Smooth muscle cell (in vitro differentiated cells): Measurements from ENCODE around the gene B9D1. TPM values are rescaled to one million over a fixed set of nuclear protein-coding genes. Genes with fewer than 3 reads are reported as not detected.

ENCODE experiments used
- DNase-seq: peaks from one replicate; lab custom pipeline; 2025; ENCODE audit not compliant: unreplicated experiment; lab: John Stamatoyannopoulos, UW
- H2AFZ ChIP-seq: fragments of 200-600 bp; sonication (generic); 2 replicates; pipeline ENCODE4 v1.6.0; 2016; ENCODE audit warnings: antibody characterized with exemption, low read depth, mild to moderate bottlenecking
- H3F3A ChIP-seq: fragments of 200-600 bp; sonication (generic); 2 replicates; pipeline ENCODE4 v1.6.0; 2017; ENCODE audit warnings: antibody characterized with exemption, low read depth
- H3K27ac ChIP-seq: fragments of 200-600 bp; sonication (generic); 2 replicates; pipeline ENCODE4 v1.5.1; 2016; ENCODE audit warnings: low read depth, mild to moderate bottlenecking
- H3K27me3 ChIP-seq: fragments of 200-600 bp; sonication (generic); 2 replicates; pipeline ENCODE4 v1.6.1; 2016; ENCODE audit warnings: low read depth, mild to moderate bottlenecking
- H3K36me3 ChIP-seq: fragments of 200-600 bp; sonication (generic); 2 replicates; pipeline ENCODE4 v1.5.1; 2016; ENCODE audit warnings: low read depth
- H3K4me1 ChIP-seq: fragments of 200-600 bp; sonication (generic); 2 replicates; pipeline ENCODE4 v1.5.1; 2016; ENCODE audit warnings: low read depth
- H3K4me2 ChIP-seq: fragments of 200-600 bp; sonication (generic); 2 replicates; pipeline ENCODE4 v1.6.0; 2016; ENCODE audit warnings: mild to moderate bottlenecking
- H3K4me3 ChIP-seq: fragments of 200-600 bp; sonication (generic); 2 replicates; pipeline ENCODE4 v1.5.1; 2016; ENCODE audit warnings: mild to moderate bottlenecking
- H3K79me2 ChIP-seq: fragments of 200-600 bp; sonication (generic); 2 replicates; pipeline ENCODE4 v1.6.0; 2016; ENCODE audit warnings: low read depth, mild to moderate bottlenecking
- H3K9ac ChIP-seq: fragments of 200-600 bp; sonication (generic); 2 replicates; pipeline ENCODE4 v1.6.0; 2016; ENCODE audit warnings: low read depth
- H3K9me3 ChIP-seq: fragments of 200-600 bp; sonication (generic); replicated peaks from 2 replicates; pipeline ENCODE4 v1.5.1; 2016; ENCODE audit warnings: low read depth
- H4K20me1 ChIP-seq: fragments of 200-600 bp; sonication (generic); 2 replicates; pipeline ENCODE4 v1.6.0; 2016; ENCODE audit warnings: low read depth
- WGBS: methylation state at CpG from one replicate; pipeline ENCODE4 v1.1.7; 2016; ENCODE audit warnings: low lambda C conversion rate; 5-methylcytosine and 5-hydroxymethylcytosine counted together
- polyA plus RNA-seq: library from polyadenylated mRNA; unstranded; fragments of >200 nt; fragmentation: Nextera tagmentation; extraction: Ambion mirVana; gene quantifications from 2 replicates; pipeline ENCODE4 v1.2.1, GENCODE V29; 2016
- total RNA-seq: library from RNA; depleted of rRNA; stranded (reverse); fragments of >200 nt; gene quantifications from 2 replicates; pipeline ENCODE4 v1.2.3, GENCODE V29; 2014
- TF ChIP-seq, protein P1 (sequence below): fragments of 200-600 bp; sonication (generic); IDR thresholded peaks from 2 replicates; pipeline ENCODE4 v1.5.1; 2017; ENCODE audit warnings: borderline replicate concordance, mild to moderate bottlenecking, antibody characterized with exemption; ENCODE audit not compliant: insufficient read depth, poor library complexity, severe bottlenecking

Gene B9D1
- total and polyA plus RNA-seq, 2 experiments from 2014 or later = 21.9 to 45.5 TPM

DNA sequence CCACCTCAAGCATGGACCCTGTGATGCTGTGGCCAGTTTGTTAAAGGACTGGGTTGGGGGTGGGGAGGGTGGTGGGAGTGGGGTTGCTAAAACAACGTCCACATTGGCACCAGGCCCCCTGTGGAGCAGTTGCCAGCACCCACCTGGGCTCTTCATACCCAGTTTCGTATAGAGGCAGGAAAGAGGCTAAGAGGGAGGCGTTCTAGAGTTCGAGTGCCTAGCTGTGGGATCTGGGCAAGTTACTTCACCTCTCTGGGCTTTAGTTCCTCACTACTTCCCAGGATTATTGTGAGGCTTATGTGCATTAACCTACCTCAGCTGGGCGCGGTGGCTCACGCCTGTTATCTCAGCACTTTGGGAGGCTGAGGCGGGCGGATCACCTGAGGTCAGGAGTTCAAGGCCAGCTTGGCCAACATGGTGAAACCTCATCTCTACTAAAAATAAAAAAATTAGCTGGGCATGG is 23.0 kb upstream of the B9D1 start:
- peak overlapping the region; percentile 91 for H3K27ac ChIP-seq
- H3K79me2 ChIP-seq = peaks cover 3% of the 10 kb centered on the region
- peaks cover 43% of the 10 kb centered on the region for H4K20me1 ChIP-seq
- peak overlapping the region; percentile 45 for H3K4me3 ChIP-seq
- no peaks in the 10 kb centered on the region for H3K36me3 ChIP-seq
- no peak overlapping the region for H3K9ac ChIP-seq
- TF ChIP-seq, protein P1, sequence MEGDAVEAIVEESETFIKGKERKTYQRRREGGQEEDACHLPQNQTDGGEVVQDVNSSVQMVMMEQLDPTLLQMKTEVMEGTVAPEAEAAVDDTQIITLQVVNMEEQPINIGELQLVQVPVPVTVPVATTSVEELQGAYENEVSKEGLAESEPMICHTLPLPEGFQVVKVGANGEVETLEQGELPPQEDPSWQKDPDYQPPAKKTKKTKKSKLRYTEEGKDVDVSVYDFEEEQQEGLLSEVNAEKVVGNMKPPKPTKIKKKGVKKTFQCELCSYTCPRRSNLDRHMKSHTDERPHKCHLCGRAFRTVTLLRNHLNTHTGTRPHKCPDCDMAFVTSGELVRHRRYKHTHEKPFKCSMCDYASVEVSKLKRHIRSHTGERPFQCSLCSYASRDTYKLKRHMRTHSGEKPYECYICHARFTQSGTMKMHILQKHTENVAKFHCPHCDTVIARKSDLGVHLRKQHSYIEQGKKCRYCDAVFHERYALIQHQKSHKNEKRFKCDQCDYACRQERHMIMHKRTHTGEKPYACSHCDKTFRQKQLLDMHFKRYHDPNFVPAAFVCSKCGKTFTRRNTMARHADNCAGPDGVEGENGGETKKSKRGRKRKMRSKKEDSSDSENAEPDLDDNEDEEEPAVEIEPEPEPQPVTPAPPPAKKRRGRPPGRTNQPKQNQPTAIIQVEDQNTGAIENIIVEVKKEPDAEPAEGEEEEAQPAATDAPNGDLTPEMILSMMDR = no peak
- peak overlapping the region; percentile 84 for H3K4me2 ChIP-seq
- H3K27me3 ChIP-seq = no peaks in the 10 kb centered on the region
- peaks cover 26% of the 10 kb centered on the region for H3K4me1 ChIP-seq
- DNase-seq = no peak
- H2AFZ ChIP-seq = no peak overlapping the region
- WGBS = 87% methylated on average over 9 of the region's 9 CpGs
- H3K9me3 ChIP-seq = no peaks in the 10 kb centered on the region
- H3F3A ChIP-seq = peaks cover 37% of the 10 kb centered on the region

DNA sequence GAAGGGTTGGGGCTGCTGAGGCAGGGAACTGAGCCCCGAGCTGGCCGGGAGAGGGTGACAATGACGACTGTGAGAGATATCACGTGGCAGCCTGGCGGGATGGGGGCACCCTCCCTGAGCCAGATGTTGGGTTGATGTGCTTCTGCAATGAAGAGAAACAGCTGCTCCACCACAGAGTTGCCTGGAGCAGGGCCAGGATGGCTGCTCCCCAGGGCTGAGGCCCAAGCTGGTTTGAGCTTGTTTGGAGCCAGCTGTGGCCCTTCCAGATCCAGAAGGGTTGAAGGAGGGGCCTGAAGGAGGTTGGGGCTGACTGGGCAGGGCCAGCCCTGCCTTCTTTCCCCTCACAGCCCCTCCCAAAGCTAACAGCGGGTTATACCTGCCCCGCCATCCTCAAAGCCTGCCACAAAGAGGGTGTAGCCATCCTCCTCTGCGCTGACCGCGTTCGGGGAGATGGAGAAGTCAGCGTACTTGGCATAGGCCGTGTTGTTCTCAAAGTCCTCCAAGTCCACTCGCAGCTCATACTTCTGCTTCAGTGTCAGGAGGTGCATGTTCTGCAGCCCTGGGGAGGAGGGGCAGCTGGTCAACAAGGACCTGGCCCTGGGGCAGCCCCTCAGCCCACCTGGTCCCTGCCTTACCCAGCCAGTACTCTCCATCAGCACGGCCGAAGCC is 22.3 kb upstream of the B9D1 start:
- peak overlapping the region; percentile 84 for H3K4me2 ChIP-seq
- WGBS = 57% methylated on average over 16 of the region's 16 CpGs
- TF ChIP-seq, protein P1 = no peak

DNA sequence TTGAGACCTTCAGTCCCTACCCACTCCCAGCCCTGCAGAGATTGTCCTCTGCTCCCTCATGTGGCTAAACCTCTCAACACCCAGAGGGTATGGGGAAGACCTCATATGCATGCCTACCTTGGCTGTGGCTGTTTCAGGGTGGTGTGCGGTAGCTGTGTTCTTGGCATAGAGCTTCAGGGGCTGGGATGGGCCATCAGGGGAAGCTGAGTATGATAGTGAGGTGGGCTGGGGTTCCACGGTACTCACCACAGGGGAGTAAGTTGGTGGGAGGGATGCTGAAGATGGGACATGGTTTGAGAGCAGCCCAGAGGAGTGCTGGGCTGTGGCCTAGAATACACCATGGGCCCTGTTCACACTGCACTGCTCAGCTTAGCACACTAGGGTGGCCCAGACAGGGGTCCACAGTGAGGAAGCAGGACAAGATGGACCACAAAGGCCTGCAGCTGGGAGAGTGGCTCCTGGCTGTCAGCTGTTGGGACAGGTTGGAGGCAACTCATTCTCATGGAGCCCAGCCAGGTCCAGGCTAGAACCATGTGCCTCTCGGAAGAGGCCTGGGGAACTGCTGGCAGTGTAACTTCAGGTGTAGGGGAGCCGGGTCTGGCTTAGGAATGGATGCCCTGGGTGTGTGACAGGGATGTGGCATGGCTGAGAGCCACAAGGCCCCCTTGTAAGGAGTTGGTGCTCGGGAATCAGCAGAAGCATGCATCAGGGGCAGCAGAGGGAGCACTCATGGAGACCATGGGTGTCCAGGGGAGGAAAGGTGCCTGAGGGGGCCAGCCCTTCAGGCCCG is 21.4 kb upstream of the B9D1 start:
- H3K4me1 ChIP-seq = peaks cover 20% of the 10 kb centered on the region
- no peaks in the 10 kb centered on the region for H3K27me3 ChIP-seq
- H3K4me2 ChIP-seq = no peak overlapping the region
- H3F3A ChIP-seq = peaks cover 26% of the 10 kb centered on the region
- no peak overlapping the region for H3K9ac ChIP-seq
- H3K27ac ChIP-seq = peak overlapping the region; percentile 49
- peaks cover 56% of the 10 kb centered on the region for H4K20me1 ChIP-seq
- no peak overlapping the region for H2AFZ ChIP-seq
- WGBS = 89% methylated on average over 6 of the region's 6 CpGs
- DNase-seq = no peak
- no peaks in the 10 kb centered on the region for H3K36me3 ChIP-seq
- no peak overlapping the region for H3K4me3 ChIP-seq
- H3K79me2 ChIP-seq = peaks cover 19% of the 10 kb centered on the region
- TF ChIP-seq, protein P1 = no peak
- no peaks in the 10 kb centered on the region for H3K9me3 ChIP-seq

More for the DNA sequence above, 22.3 kb upstream of the B9D1 start:
- peak; percentile 30 for DNase-seq
- Histone ChIP-seq H3K79me2 (peaks cover 10% of the 10 kb centered on the region), H3K36me3 (no peaks in the 10 kb centered on the region), H2AFZ (no peak overlapping the region), H3K4me3 (peak overlapping the region; percentile 45), H3F3A (peaks cover 36% of the 10 kb centered on the region), H3K27me3 (no peaks in the 10 kb centered on the region), H3K4me1 (peaks cover 19% of the 10 kb centered on the region), H4K20me1 (peaks cover 49% of the 10 kb centered on the region), H3K9me3 (no peaks in the 10 kb centered on the region), H3K27ac (peak overlapping the region; percentile 49), H3K9ac (no peak overlapping the region)
